Astrocyte (in vitro differentiated cells and primary cell): ENCODE data around the gene JAM3. TPM values are rescaled to one million over a fixed set of nuclear protein-coding genes. Genes with fewer than 3 reads are reported as not detected.
"Not testable (repeated sequence)": the region's sequence is repeated elsewhere in the genome, so short reads cannot be mapped to it uniquely, and the experiment has no call there.

Source experiments
- DNase-seq: peaks from one replicate; pipeline ENCODE4 v3.0.0-alpha.2; 2010; ENCODE audit warnings: low read depth
- FAIRE-seq: peaks from 2 replicates; lab custom pipeline; 2011; peaks lifted over from hg19 to GRCh38; lab: Jason Lieb, UNC
- H2AFZ ChIP-seq: 2 replicates; pipeline ENCODE4 v1.6.0; 2012; ENCODE audit warnings: low read depth, low read length, inconsistent platforms
- H3K27ac ChIP-seq: 2 replicates; pipeline ENCODE4 v1.5.1; 2011; ENCODE audit warnings: low read depth, low read length, inconsistent platforms
- H3K27me3 ChIP-seq: 2 replicates; pipeline ENCODE4 v1.6.0; 2011; ENCODE audit warnings: low read length, inconsistent platforms; ENCODE audit not compliant: insufficient read depth
- H3K36me3 ChIP-seq: 2 replicates; pipeline ENCODE4 v1.5.1; 2011; ENCODE audit warnings: low read length, inconsistent platforms; ENCODE audit not compliant: insufficient read depth
- H3K4me1 ChIP-seq: 2 replicates; pipeline ENCODE4 v1.5.1; 2011; ENCODE audit warnings: low read length, inconsistent platforms; ENCODE audit not compliant: insufficient read depth
- H3K4me2 ChIP-seq: 2 replicates; pipeline ENCODE4 v1.6.0; 2012; ENCODE audit warnings: low read length, inconsistent platforms
- H3K4me3 ChIP-seq: 2 replicates; pipeline ENCODE4 v1.5.1; 2011; ENCODE audit warnings: low read depth, mild to moderate bottlenecking, low read length, inconsistent platforms; ENCODE audit not compliant: insufficient read depth
- H3K79me2 ChIP-seq: 2 replicates; pipeline ENCODE4 v1.6.0; 2012; ENCODE audit warnings: mild to moderate bottlenecking, low read length, inconsistent platforms; ENCODE audit not compliant: insufficient read depth
- H3K9ac ChIP-seq: 2 replicates; pipeline ENCODE4 v1.6.0; 2012; ENCODE audit warnings: mild to moderate bottlenecking, low read length, inconsistent platforms
- H3K9me3 ChIP-seq: 2 replicates; pipeline ENCODE4 v1.5.1; 2012; ENCODE audit warnings: low read depth, mild to moderate bottlenecking, low read length, inconsistent platforms; ENCODE audit not compliant: insufficient read depth
- H4K20me1 ChIP-seq: 2 replicates; pipeline ENCODE4 v1.6.0; 2012; ENCODE audit warnings: low read length, inconsistent platforms; ENCODE audit not compliant: insufficient read depth
- H3K27ac Mint-ChIP-seq: one replicate; pipeline ENCODE4 v1.8.0; 2021; ENCODE audit warnings: mild to moderate bottlenecking, mixed read lengths; ENCODE audit not compliant: unreplicated experiment
- H3K27me3 Mint-ChIP-seq: one replicate; pipeline ENCODE4 v1.8.0; 2021; ENCODE audit warnings: low read depth, mixed read lengths; ENCODE audit not compliant: unreplicated experiment
- H3K36me3 Mint-ChIP-seq: one replicate; pipeline ENCODE4 v1.8.0; 2021; ENCODE audit warnings: low read depth, mixed read lengths; ENCODE audit not compliant: unreplicated experiment
- H3K4me1 Mint-ChIP-seq: one replicate; pipeline ENCODE4 v1.8.0; 2021; ENCODE audit warnings: low read depth, mixed read lengths; ENCODE audit not compliant: unreplicated experiment
- H3K4me3 Mint-ChIP-seq: one replicate; pipeline ENCODE4 v1.8.0; 2021; ENCODE audit warnings: mild to moderate bottlenecking, moderate library complexity, mixed read lengths; ENCODE audit not compliant: unreplicated experiment
- H3K9me3 Mint-ChIP-seq: one replicate; pipeline ENCODE4 v1.8.0; 2021; ENCODE audit warnings: mild to moderate bottlenecking, mixed read lengths; ENCODE audit not compliant: unreplicated experiment
- CTCF ChIP-seq: IDR thresholded peaks from 2 replicates; pipeline ENCODE4 v1.5.1; 2011; ENCODE audit warnings: low read depth, mild to moderate bottlenecking, inconsistent platforms, low read length, moderate library complexity; ENCODE audit not compliant: insufficient read depth
- EZH2 ChIP-seq: IDR thresholded peaks from 2 replicates; pipeline ENCODE4 v1.6.1; 2012; ENCODE audit warnings: mild to moderate bottlenecking, low read length, inconsistent platforms; ENCODE audit not compliant: insufficient read depth
- total RNA-seq: library from RNA; stranded (reverse); gene quantifications from 2 replicates; pipeline ENCODE4 v1.2.1, GENCODE V29; 2021

The JAM3 gene
- total RNA-seq, 1 donor from 2014 or later, result 88.3 TPM

- no peak overlapping the region for H3K4me3 Mint-ChIP-seq
- no peaks in the 10 kb centered on the region for H3K9me3 Mint-ChIP-seq
- no peak overlapping the region for H3K4me3 ChIP-seq
- no peak overlapping the region for H2AFZ ChIP-seq
- peaks cover 6% of the 10 kb centered on the region for H3K36me3 Mint-ChIP-seq
- H3K9ac ChIP-seq, result no peak overlapping the region
- peaks cover 40% of the 10 kb centered on the region for H3K36me3 ChIP-seq
- H3K4me1 Mint-ChIP-seq, result peaks cover 7% of the 10 kb centered on the region
- FAIRE-seq, result no peak
- H3K9me3 ChIP-seq, result no peaks in the 10 kb centered on the region
- H3K4me2 ChIP-seq, result no peak overlapping the region
- H3K27ac ChIP-seq, result no peak overlapping the region
- DNase-seq, result peak; percentile 43
- no peaks in the 10 kb centered on the region for H3K4me1 ChIP-seq
- H4K20me1 ChIP-seq, result no peaks in the 10 kb centered on the region
- H3K79me2 ChIP-seq, result no peaks in the 10 kb centered on the region
- H3K27me3 Mint-ChIP-seq, result no peaks in the 10 kb centered on the region
- TF ChIP-seq CTCF, result no peak
- TF ChIP-seq EZH2, result no peak
- no peak overlapping the region for H3K27ac Mint-ChIP-seq
- H3K27me3 ChIP-seq, result no peaks in the 10 kb centered on the region
Observed at GRCh38 chr11:134181707-134182106, 112.8 kb downstream of the JAM3 start.

GRCh38 chr11:134188092-134188491 lies 119.2 kb downstream of the JAM3 start:
- not testable (repeated sequence) for H3K9me3 ChIP-seq, H3K4me3 Mint-ChIP-seq, H3K27ac Mint-ChIP-seq, H3K79me2 ChIP-seq, H4K20me1 ChIP-seq, H3K9me3 Mint-ChIP-seq, H3K27ac ChIP-seq, H3K27me3 ChIP-seq, H3K4me1 Mint-ChIP-seq, H3K27me3 Mint-ChIP-seq, H2AFZ ChIP-seq, FAIRE-seq, H3K4me3 ChIP-seq, H3K4me2 ChIP-seq, H3K4me1 ChIP-seq, H3K9ac ChIP-seq, DNase-seq
- H3K36me3 ChIP-seq, result peaks cover 28% of the 10 kb centered on the region
- peaks cover 31% of the 10 kb centered on the region for H3K36me3 Mint-ChIP-seq

- no peak overlapping the region for H3K27ac ChIP-seq
- no peak overlapping the region for H3K9ac ChIP-seq
- H3K27me3 ChIP-seq, result no peaks in the 10 kb centered on the region
- no peaks in the 10 kb centered on the region for H3K79me2 ChIP-seq
- H3K27ac Mint-ChIP-seq, result no peak overlapping the region
- H3K36me3 Mint-ChIP-seq, result peaks cover 8% of the 10 kb centered on the region
- DNase-seq (no peak), FAIRE-seq (no peak)
- H3K9me3 Mint-ChIP-seq, result no peaks in the 10 kb centered on the region
- TF ChIP-seq CTCF (no peak), EZH2 (no peak)
- H3K27me3 Mint-ChIP-seq, result no peaks in the 10 kb centered on the region
- H3K4me2 ChIP-seq, result no peak overlapping the region
- no peak overlapping the region for H3K4me3 Mint-ChIP-seq
- peaks cover 37% of the 10 kb centered on the region for H3K36me3 ChIP-seq
- no peaks in the 10 kb centered on the region for H3K9me3 ChIP-seq
- no peaks in the 10 kb centered on the region for H3K4me1 Mint-ChIP-seq
- no peak overlapping the region for H2AFZ ChIP-seq
- no peaks in the 10 kb centered on the region for H4K20me1 ChIP-seq
- H3K4me1 ChIP-seq, result no peaks in the 10 kb centered on the region
- H3K4me3 ChIP-seq, result no peak overlapping the region
Observed at GRCh38 chr11:134196756-134197155, 127.9 kb downstream of the JAM3 start.
